ENCODE measurements around the gene PIGM.
"Not testable (repeated sequence)": the region's sequence is repeated elsewhere in the genome, so short reads cannot be mapped to it uniquely, and the experiment has no call there.

Gene PIGM

GRCh38 chr1:160061369-160062229, 29.8 kb upstream of the PIGM start:
- no peak for DNase-seq (ENCODE audit: low read depth in 1 of 2, low spot score in 1 of 2)

GRCh38 chr1:160058087-160058486, 26.3 kb upstream of the PIGM start:
- DNase-seq (ENCODE audit: low read depth in 1 of 2, low spot score in 1 of 2), result no peak

GRCh38 chr1:160056648-160057169, 24.9 kb upstream of the PIGM start:
- no peak for DNase-seq (ENCODE audit: low read depth in 1 of 2, low spot score in 1 of 2)

GRCh38 chr1:160053548-160054365, 22.0 kb upstream of the PIGM start:
- no peak for DNase-seq (ENCODE audit: low read depth in 1 of 2, low spot score in 1 of 2)

GRCh38 chr1:160052936-160053335, 21.1 kb upstream of the PIGM start:
- no peak for DNase-seq (ENCODE audit: low read depth in 1 of 2, low spot score in 1 of 2)

- no peak for DNase-seq (ENCODE audit: low read depth in 1 of 2, low spot score in 1 of 2)
Measured at GRCh38 chr1:160050619-160051018, 18.8 kb upstream of the PIGM start.

GRCh38 chr1:160050182-160050581, 18.4 kb upstream of the PIGM start:
- not testable (repeated sequence) for DNase-seq (ENCODE audit: low read depth in 1 of 2, low spot score in 1 of 2)

GRCh38 chr1:160049101-160049500, 17.3 kb upstream of the PIGM start:
- DNase-seq (ENCODE audit: low read depth in 1 of 2, low spot score in 1 of 2), result no peak

GRCh38 chr1:160048335-160048734, 16.5 kb upstream of the PIGM start:
- DNase-seq (ENCODE audit: low read depth in 1 of 2, low spot score in 1 of 2), result no peak

- DNase-seq (ENCODE audit: low read depth in 1 of 2, low spot score in 1 of 2), result no peak
Measured at GRCh38 chr1:160047111-160047991, 15.6 kb upstream of the PIGM start.

- DNase-seq (ENCODE audit: low read depth in 1 of 2, low spot score in 1 of 2), result no peak
Measured at GRCh38 chr1:160046494-160047110, 14.8 kb upstream of the PIGM start.

GRCh38 chr1:160045653-160046052, 13.9 kb upstream of the PIGM start:
- DNase-seq (ENCODE audit: low read depth in 1 of 2, low spot score in 1 of 2), result no peak

- DNase-seq (ENCODE audit: low read depth in 1 of 2, low spot score in 1 of 2), result no peak
Measured at GRCh38 chr1:160043543-160043942, 11.8 kb upstream of the PIGM start.

- DNase-seq (ENCODE audit: low read depth in 1 of 2, low spot score in 1 of 2), result no peak
Measured at GRCh38 chr1:160040476-160040875, 8.7 kb upstream of the PIGM start.

- no peak for DNase-seq (ENCODE audit: low read depth in 1 of 2, low spot score in 1 of 2)
Measured at GRCh38 chr1:160032165-160032820, 503 bp upstream of the PIGM start.

- DNase-seq (ENCODE audit: low read depth in 1 of 2, low spot score in 1 of 2), result no peak
Measured at GRCh38 chr1:160030657-160031364, 979 bp downstream of the PIGM start.

- DNase-seq (ENCODE audit: low read depth in 1 of 2, low spot score in 1 of 2), result no peak
Measured at GRCh38 chr1:160028426-160028825, 3.4 kb downstream of the PIGM start.

- no peak for DNase-seq (ENCODE audit: low read depth in 1 of 2, low spot score in 1 of 2)
Measured at GRCh38 chr1:160025314-160025713, 6.5 kb downstream of the PIGM start.

GRCh38 chr1:160024195-160024905, 7.4 kb downstream of the PIGM start:
- DNase-seq (ENCODE audit: low read depth in 1 of 2, low spot score in 1 of 2), result no peak

Data from activated T-helper 1 cell treated with anti-CD3 and anti-CD28 coated beads, Interleukin-2, amount 50 U/mL, for 16 hours (primary cell).